Ovary (tissue), 3 donors: Measurements from ENCODE around the gene HYAL3.

ENCODE experiments used
- POLR2A ChIP-seq: fragments of 450-650 bp; IDR thresholded peaks from one replicate; pipeline ENCODE4 v1.6.1; 2017; ENCODE audit warnings: antibody characterized with exemption, mild to moderate bottlenecking, moderate library complexity
- TF ChIP-seq, protein P1 (sequence below), 3 donors: fragments of 450-650 bp in 2 of 3; fragments of 200-600 bp in 1 of 3; IDR thresholded peaks; one replicate each; pipeline versions ENCODE4 v1.5.1 to v1.8.0; 2016 to 2022; ENCODE audit warnings: antibody characterized with exemption in 3 of 3, mild to moderate bottlenecking in 1 of 3
- donor health status: DM: no; HTN: no; CAD: no.

DNA sequence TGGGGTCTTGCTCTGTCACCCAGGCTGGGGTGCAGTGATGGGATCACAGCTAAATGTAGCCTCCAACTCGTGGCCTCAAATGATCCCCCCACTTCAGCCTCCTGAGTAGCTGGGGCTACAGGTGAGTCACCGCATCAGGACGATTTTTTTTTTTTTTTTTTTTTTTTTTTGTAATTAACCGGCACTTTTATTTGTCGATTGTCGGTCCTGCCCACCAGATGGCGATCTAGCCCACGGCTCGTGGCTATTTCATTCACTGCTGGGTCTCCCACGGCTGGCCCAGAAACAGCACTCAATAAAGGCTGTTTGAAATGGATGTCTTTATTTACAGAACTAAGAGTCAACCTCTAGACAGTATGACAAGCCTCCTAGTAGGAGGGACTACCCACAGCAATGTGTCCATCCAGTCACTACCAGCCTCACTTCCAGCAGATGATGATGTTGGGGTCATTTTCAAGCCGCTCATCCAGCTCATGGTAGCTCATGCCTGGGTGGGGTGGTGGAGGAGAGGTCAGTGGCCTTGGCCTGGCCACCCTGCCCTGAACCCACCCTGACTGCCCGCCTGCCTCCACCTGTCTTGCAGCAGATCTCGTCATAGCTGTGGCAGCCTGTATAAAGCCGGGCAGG lies 48.1 kb upstream of the HYAL3 start:
- TF ChIP-seq, protein P1, sequence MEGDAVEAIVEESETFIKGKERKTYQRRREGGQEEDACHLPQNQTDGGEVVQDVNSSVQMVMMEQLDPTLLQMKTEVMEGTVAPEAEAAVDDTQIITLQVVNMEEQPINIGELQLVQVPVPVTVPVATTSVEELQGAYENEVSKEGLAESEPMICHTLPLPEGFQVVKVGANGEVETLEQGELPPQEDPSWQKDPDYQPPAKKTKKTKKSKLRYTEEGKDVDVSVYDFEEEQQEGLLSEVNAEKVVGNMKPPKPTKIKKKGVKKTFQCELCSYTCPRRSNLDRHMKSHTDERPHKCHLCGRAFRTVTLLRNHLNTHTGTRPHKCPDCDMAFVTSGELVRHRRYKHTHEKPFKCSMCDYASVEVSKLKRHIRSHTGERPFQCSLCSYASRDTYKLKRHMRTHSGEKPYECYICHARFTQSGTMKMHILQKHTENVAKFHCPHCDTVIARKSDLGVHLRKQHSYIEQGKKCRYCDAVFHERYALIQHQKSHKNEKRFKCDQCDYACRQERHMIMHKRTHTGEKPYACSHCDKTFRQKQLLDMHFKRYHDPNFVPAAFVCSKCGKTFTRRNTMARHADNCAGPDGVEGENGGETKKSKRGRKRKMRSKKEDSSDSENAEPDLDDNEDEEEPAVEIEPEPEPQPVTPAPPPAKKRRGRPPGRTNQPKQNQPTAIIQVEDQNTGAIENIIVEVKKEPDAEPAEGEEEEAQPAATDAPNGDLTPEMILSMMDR (IDR thresholded peaks at IDR 0.05): peak in 2 of 3 donors; percentile 23
- no peak for TF ChIP-seq POLR2A
